ENCODE measurements around the gene KIAA1191.

The KIAA1191 gene

DNA sequence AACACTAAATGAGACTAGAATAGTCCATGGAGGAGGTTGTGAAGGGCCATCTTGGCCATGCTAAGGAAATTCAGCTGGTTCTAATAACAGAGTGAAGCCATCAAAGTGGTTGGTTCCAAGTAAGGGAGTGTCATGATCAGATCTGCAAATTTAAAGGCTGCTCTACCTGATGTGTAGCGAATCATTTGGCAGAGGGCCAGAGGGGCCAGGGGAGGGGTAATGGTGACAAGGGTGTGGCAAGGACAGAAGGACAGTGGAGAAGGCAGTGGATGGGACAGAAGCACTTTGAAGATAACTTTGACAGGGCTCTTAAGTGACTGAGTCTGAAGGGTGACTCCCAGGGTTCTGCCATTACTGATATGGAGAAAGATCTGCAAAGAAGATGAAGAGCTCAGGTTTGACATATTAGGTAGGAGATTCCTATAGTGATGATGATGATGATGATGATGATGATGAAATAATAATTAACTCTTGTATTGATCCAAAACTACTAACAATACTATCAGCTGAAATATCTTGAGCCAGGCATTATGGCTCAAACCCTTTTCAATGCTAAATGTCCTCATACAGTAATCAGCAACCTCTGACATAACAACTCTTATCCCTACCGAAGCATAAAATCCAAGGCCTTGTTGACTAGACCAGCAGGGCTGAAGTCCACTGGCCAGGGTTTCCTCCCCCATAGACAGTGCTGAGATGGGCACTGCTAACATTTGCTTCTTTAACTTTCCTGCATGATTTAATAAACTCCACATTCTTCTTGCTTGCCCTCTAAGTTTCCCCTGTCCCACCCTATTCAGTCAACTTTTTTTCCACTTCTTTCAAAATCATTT is 20.0 kb downstream of the KIAA1191 start:
- no peak overlapping the region for H3K4me3 ChIP-seq (ENCODE audit: low read depth, low read length)
- TF ChIP-seq CTCF (IDR thresholded peaks at IDR 0.05; ENCODE audit: insufficient read depth, low read depth, low read length, missing control alignments), result no peak
- DNase-seq (ENCODE audit: low read depth), result no peak

DNA sequence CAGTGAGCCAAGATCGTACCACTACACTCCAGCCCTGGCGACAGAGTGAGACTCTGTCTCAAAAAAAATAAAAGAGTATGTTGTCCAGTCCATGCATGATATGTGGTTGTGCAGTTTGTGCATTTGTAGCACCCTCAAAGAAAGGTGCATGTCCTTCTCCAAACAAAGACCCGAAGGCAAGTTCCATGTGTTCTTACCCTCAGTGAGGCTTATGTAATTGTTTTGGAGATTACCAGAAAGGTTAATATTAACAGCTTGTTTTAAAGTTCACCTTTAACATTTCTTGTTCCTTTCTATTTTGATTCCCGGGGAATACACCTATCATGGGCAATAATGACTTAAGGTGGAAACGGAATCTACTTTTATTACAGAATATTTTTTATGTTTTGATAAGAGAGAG is 22.3 kb downstream of the KIAA1191 start:
- DNase-seq (ENCODE audit: low read depth), result no peak
- no peak for TF ChIP-seq CTCF (IDR thresholded peaks at IDR 0.05; ENCODE audit: insufficient read depth, low read depth, low read length, missing control alignments)
- no peak overlapping the region for H3K4me3 ChIP-seq (ENCODE audit: low read depth, low read length)

GRCh38 chr5:176337913-176338312 is 23.7 kb downstream of the KIAA1191 start:
- no peak overlapping the region for H3K4me3 ChIP-seq (ENCODE audit: low read depth, low read length)

DNA sequence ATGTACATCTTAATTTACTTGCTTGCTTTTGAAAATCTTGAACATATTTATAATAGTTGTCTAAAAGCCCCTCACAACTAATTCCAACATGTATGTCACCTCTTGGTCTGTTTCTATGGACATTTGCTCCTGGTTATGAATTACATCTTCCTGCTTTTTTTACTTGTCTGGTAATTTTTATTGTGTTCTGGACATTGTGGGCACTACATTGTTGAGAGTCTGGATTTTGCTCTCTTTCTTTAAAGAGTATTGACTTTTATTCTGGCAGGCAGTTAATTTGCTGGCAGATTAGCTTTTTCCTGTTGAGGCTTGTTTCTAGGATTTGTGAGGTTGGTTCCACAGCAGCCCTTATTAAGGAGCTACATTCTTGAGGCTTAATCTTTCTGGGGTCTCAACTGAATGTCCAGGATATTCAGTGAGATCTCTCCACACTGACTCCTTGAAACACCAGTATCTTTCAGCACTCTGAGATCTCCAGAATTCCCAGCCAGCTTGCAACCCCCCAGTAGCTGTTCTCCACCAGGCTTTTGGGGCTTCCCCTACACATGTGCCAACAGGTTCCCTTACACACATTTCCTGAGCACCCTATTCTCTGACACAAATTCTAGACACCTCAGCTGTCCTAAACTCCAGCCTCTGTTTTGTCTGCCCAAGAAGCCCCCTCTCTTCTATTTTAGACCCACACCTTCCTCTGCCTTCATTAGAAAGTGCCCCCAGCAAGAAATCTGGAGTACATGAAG is 27.4 kb downstream of the KIAA1191 start:
- no peak for TF ChIP-seq CTCF (IDR thresholded peaks at IDR 0.05; ENCODE audit: insufficient read depth, low read depth, low read length, missing control alignments)
- DNase-seq (ENCODE audit: low read depth), result no peak
- no peak overlapping the region for H3K4me3 ChIP-seq (ENCODE audit: low read depth, low read length)

More at GRCh38 chr5:176337913-176338312, 23.7 kb downstream of the KIAA1191 start:
- no peak for TF ChIP-seq CTCF (IDR thresholded peaks at IDR 0.05; ENCODE audit: insufficient read depth, low read depth, low read length, missing control alignments)
- no peak for DNase-seq (ENCODE audit: low read depth)

DNA sequence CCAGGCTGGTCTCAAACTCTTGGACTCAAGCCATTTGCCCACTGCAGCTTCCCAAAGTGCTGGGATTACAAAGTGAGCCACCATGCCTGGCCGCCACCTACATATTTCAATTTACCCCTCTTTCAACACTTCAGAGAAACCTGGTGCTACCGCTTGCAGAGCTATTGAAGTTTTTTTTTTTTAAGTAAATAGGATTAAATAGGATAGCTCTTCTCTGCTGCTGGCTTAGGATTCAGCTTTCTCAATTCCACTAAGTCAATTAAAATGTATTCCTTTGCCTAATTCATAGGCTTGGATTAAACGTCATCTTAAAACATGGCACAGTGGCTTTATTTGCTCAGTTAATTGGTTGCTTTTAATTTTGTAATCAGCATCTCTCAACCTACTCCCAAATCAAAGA is 41.0 kb downstream of the KIAA1191 start:
- no peak for DNase-seq (ENCODE audit: low read depth)
- TF ChIP-seq CTCF (IDR thresholded peaks at IDR 0.05; ENCODE audit: insufficient read depth, low read depth, low read length, missing control alignments), result no peak
- H3K4me3 ChIP-seq (ENCODE audit: low read depth, low read length), result no peak overlapping the region

DNA sequence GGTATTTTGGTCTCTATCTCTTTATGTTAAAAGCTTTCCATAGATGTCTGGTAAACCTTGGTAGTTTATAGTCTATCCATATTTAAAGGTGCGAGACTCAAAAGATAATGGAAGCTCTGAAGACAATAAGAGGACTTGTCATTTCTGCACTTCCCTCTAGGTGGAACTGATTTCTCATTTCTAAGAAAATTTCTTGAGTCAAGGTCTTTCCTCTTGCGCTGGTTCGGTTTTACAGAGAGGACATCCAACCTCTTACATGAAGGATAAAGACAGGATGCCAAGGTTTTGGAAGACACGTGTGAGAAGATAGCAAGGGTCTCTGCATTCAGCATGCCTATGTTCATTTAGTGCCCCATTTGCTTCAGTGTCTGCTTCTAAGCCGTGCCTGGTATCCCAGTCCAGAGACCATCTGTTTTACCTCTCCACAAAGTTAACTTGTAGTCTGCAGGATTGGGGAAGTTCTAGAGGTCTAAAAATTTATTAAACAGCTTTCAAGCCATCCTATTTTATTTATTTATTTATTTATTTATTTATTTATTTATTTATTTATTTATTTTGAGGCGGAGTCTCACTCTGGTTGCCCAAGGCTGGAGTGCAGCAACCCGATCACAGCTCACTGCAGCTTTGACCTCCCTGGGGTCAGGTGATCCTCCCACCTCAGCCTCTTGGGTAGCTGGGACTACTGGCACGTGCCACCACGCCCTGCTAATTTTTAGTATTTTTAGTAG is 41.6 kb downstream of the KIAA1191 start:
- TF ChIP-seq CTCF (IDR thresholded peaks at IDR 0.05; ENCODE audit: insufficient read depth, low read depth, low read length, missing control alignments), result no peak
- H3K4me3 ChIP-seq (ENCODE audit: low read depth, low read length), result no peak overlapping the region
- peak; percentile 3 for DNase-seq (ENCODE audit: low read depth)
